Measurements from ENCODE around the gene ZNF600. TPM values are rescaled to one million over a fixed set of nuclear protein-coding genes. Genes with fewer than 3 reads are reported as not detected.
"Not testable (repeated sequence)": the region's sequence is repeated elsewhere in the genome, so short reads cannot be mapped to it uniquely, and the experiment has no call there.

The ZNF600 gene
- total RNA-seq, 1 donor from 2014 or later = 6.4 TPM

GRCh38 chr19:52720541-52720940, 66.0 kb downstream of the ZNF600 start:
- H3K27me3 ChIP-seq (ENCODE audit: insufficient read depth, low read length); H4K20me1 ChIP-seq (ENCODE audit: insufficient read depth, low read length); H3K9ac ChIP-seq (ENCODE audit: low read length); H3K4me3 ChIP-seq (ENCODE audit: insufficient read depth, low read depth, low read length); H2AFZ ChIP-seq (ENCODE audit: low read depth, low read length); DNase-seq (ENCODE audit: low read depth); H3K4me1 ChIP-seq (ENCODE audit: insufficient read depth, low read length); H3K4me2 ChIP-seq (ENCODE audit: low read length); H3K79me2 ChIP-seq (ENCODE audit: insufficient read depth, low read length); H3K27ac Mint-ChIP-seq (ENCODE audit: unreplicated experiment); H3K9me3 Mint-ChIP-seq (ENCODE audit: unreplicated experiment); H3K9me3 ChIP-seq (ENCODE audit: insufficient read depth, low read depth, low read length); FAIRE-seq; H3K36me3 ChIP-seq (ENCODE audit: insufficient read depth, low read length); H3K27ac ChIP-seq (ENCODE audit: low read depth, low read length); H3K27me3 Mint-ChIP-seq (ENCODE audit: low read depth, unreplicated experiment); H3K4me3 Mint-ChIP-seq (ENCODE audit: unreplicated experiment): not testable (repeated sequence)
- peaks cover 21% of the 10 kb centered on the region for H3K4me1 Mint-ChIP-seq (ENCODE audit: low read depth, unreplicated experiment)
- H3K36me3 Mint-ChIP-seq (ENCODE audit: low read depth, unreplicated experiment) = peaks cover 34% of the 10 kb centered on the region

DNA sequence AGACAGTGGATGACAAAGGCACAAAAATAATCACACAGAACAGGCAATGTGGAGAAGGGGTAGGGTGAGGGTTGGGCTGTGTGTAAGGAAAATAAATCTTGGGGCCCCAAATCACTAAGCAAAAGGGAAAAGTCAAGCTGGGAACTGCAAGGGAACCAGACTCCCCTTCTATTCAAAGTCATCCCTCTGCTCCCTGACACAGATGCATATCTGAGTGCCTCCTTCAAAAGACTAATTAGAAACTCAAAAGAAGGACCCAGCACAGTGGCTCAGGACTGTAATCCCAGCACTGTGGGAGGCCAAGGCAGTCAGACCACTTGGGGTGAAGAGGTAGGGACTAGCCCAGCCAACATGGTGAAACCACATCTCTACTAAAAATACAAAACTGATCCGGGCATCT, 70.1 kb downstream of the ZNF600 start:
- H3K27ac ChIP-seq (ENCODE audit: low read depth, low read length) = no peak overlapping the region

DNA sequence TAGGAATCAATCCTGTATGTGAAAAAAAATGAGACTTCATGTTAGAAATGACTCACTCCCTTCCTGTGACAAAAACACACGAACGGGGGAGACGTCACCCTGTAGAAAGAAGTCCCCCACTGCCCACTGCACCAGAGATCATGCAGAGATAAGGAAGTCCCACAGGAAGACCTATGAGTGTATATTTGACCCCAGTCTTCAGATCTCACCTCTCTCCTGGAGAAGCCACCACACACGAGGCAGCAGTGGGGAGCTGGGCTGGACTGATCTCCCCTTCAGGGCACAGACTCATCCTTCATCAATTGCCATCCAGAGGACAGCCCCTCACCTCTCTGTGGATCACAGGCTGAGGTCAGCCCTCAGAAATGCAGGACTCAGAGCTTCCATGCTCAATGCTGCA, 70.7 kb downstream of the ZNF600 start:
- not testable (repeated sequence) for H3K27ac ChIP-seq (ENCODE audit: low read depth, low read length); H3K4me1 ChIP-seq (ENCODE audit: insufficient read depth, low read length); H3K9ac ChIP-seq (ENCODE audit: low read length); FAIRE-seq; H3K27me3 Mint-ChIP-seq (ENCODE audit: low read depth, unreplicated experiment); H3K36me3 ChIP-seq (ENCODE audit: insufficient read depth, low read length); H3K4me3 ChIP-seq (ENCODE audit: insufficient read depth, low read depth, low read length); H3K9me3 ChIP-seq (ENCODE audit: insufficient read depth, low read depth, low read length); H3K79me2 ChIP-seq (ENCODE audit: insufficient read depth, low read length); H4K20me1 ChIP-seq (ENCODE audit: insufficient read depth, low read length); H3K4me3 Mint-ChIP-seq (ENCODE audit: unreplicated experiment); H2AFZ ChIP-seq (ENCODE audit: low read depth, low read length); H3K27me3 ChIP-seq (ENCODE audit: insufficient read depth, low read length)
- peak overlapping the region; percentile 8 for H3K4me2 ChIP-seq (ENCODE audit: low read length)
- peak; percentile 10 for DNase-seq (ENCODE audit: low read depth)
- H3K36me3 Mint-ChIP-seq (ENCODE audit: low read depth, unreplicated experiment) = peaks cover 54% of the 10 kb centered on the region
- H3K27ac Mint-ChIP-seq (ENCODE audit: unreplicated experiment) = peak overlapping the region; percentile 50
- peaks cover 22% of the 10 kb centered on the region for H3K9me3 Mint-ChIP-seq (ENCODE audit: unreplicated experiment)
- peaks cover 15% of the 10 kb centered on the region for H3K4me1 Mint-ChIP-seq (ENCODE audit: low read depth, unreplicated experiment)

More for the DNA sequence above, 70.1 kb downstream of the ZNF600 start:
- peaks cover 16% of the 10 kb centered on the region for H3K9me3 Mint-ChIP-seq (ENCODE audit: unreplicated experiment)
- no peak for TF ChIP-seq EZH2 (IDR thresholded peaks at IDR 0.05; ENCODE audit: insufficient read depth, low read length)
- TF ChIP-seq, protein P1, sequence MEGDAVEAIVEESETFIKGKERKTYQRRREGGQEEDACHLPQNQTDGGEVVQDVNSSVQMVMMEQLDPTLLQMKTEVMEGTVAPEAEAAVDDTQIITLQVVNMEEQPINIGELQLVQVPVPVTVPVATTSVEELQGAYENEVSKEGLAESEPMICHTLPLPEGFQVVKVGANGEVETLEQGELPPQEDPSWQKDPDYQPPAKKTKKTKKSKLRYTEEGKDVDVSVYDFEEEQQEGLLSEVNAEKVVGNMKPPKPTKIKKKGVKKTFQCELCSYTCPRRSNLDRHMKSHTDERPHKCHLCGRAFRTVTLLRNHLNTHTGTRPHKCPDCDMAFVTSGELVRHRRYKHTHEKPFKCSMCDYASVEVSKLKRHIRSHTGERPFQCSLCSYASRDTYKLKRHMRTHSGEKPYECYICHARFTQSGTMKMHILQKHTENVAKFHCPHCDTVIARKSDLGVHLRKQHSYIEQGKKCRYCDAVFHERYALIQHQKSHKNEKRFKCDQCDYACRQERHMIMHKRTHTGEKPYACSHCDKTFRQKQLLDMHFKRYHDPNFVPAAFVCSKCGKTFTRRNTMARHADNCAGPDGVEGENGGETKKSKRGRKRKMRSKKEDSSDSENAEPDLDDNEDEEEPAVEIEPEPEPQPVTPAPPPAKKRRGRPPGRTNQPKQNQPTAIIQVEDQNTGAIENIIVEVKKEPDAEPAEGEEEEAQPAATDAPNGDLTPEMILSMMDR (IDR thresholded peaks at IDR 0.05; ENCODE audit: insufficient read depth, low read depth, low read length) = no peak
- no peak for DNase-seq (ENCODE audit: low read depth)
- peaks cover 53% of the 10 kb centered on the region for H3K36me3 Mint-ChIP-seq (ENCODE audit: low read depth, unreplicated experiment)
- H3K4me3 ChIP-seq (ENCODE audit: insufficient read depth, low read depth, low read length) = no peak overlapping the region
- no peak for FAIRE-seq
- H3K9ac ChIP-seq (ENCODE audit: low read length) = no peak overlapping the region
- no peaks in the 10 kb centered on the region for H3K4me1 ChIP-seq (ENCODE audit: insufficient read depth, low read length)
- no peak overlapping the region for H3K4me2 ChIP-seq (ENCODE audit: low read length)
- H3K27ac Mint-ChIP-seq (ENCODE audit: unreplicated experiment) = no peak overlapping the region
- H2AFZ ChIP-seq (ENCODE audit: low read depth, low read length) = no peak overlapping the region
- H4K20me1 ChIP-seq (ENCODE audit: insufficient read depth, low read length) = no peaks in the 10 kb centered on the region
- H3K9me3 ChIP-seq (ENCODE audit: insufficient read depth, low read depth, low read length) = no peaks in the 10 kb centered on the region
- H3K4me1 Mint-ChIP-seq (ENCODE audit: low read depth, unreplicated experiment) = peaks cover 15% of the 10 kb centered on the region
- peaks cover 4% of the 10 kb centered on the region for H3K36me3 ChIP-seq (ENCODE audit: insufficient read depth, low read length)
- no peaks in the 10 kb centered on the region for H3K79me2 ChIP-seq (ENCODE audit: insufficient read depth, low read length)
- H3K27me3 ChIP-seq (ENCODE audit: insufficient read depth, low read length) = no peaks in the 10 kb centered on the region
- H3K27me3 Mint-ChIP-seq (ENCODE audit: low read depth, unreplicated experiment) = no peaks in the 10 kb centered on the region
- H3K4me3 Mint-ChIP-seq (ENCODE audit: unreplicated experiment) = no peak overlapping the region

GRCh38 chr19:52715330-52715729, 71.3 kb downstream of the ZNF600 start:
- H3K9me3 ChIP-seq (ENCODE audit: insufficient read depth, low read depth, low read length); H3K36me3 ChIP-seq (ENCODE audit: insufficient read depth, low read length); H2AFZ ChIP-seq (ENCODE audit: low read depth, low read length); H3K79me2 ChIP-seq (ENCODE audit: insufficient read depth, low read length); H3K27ac Mint-ChIP-seq (ENCODE audit: unreplicated experiment); H3K27me3 Mint-ChIP-seq (ENCODE audit: low read depth, unreplicated experiment); H4K20me1 ChIP-seq (ENCODE audit: insufficient read depth, low read length); DNase-seq (ENCODE audit: low read depth); FAIRE-seq; H3K4me3 Mint-ChIP-seq (ENCODE audit: unreplicated experiment); H3K4me1 ChIP-seq (ENCODE audit: insufficient read depth, low read length); H3K27ac ChIP-seq (ENCODE audit: low read depth, low read length); H3K27me3 ChIP-seq (ENCODE audit: insufficient read depth, low read length); H3K9ac ChIP-seq (ENCODE audit: low read length); H3K4me3 ChIP-seq (ENCODE audit: insufficient read depth, low read depth, low read length): not testable (repeated sequence)
- Mint-ChIP-seq H3K9me3 (ENCODE audit: unreplicated experiment) (peaks cover 25% of the 10 kb centered on the region), H3K36me3 (ENCODE audit: low read depth, unreplicated experiment) (peaks cover 55% of the 10 kb centered on the region), H3K4me1 (ENCODE audit: low read depth, unreplicated experiment) (peaks cover 15% of the 10 kb centered on the region)
- peak overlapping the region; percentile 8 for H3K4me2 ChIP-seq (ENCODE audit: low read length)

Other genes with a start within 250 kb of the ZNF600 start
- gene ZNF701, start 216.5 kb downstream of the ZNF600 start, total RNA-seq = 10.9 and 15.6 TPM in 2 replicates
- 27.6 and 35.4 TPM in 2 replicates for gene ZNF83, start 148.4 kb downstream of the ZNF600 start, total RNA-seq
- 18.8 and 21.1 TPM in 2 replicates for gene ZNF611, start 51.7 kb downstream of the ZNF600 start, total RNA-seq
- 15.6 and 19.6 TPM in 2 replicates for gene ZNF28, start 34.8 kb upstream of the ZNF600 start, total RNA-seq
- gene ZNF468, start 70.8 kb upstream of the ZNF600 start, total RNA-seq = 18.6 and 20.0 TPM in 2 replicates
- gene ZNF320, start 110.8 kb upstream of the ZNF600 start, total RNA-seq = 28.0 and 31.6 TPM in 2 replicates
- gene ZNF888, start 136.6 kb upstream of the ZNF600 start, total RNA-seq = 7.7 and 7.9 TPM in 2 replicates
- gene ZNF816, start 176.1 kb upstream of the ZNF600 start, total RNA-seq = 10.3 and 12.2 TPM in 2 replicates
- gene ERVV-1, start 227.1 kb upstream of the ZNF600 start, total RNA-seq = not detected in 2 replicates

Data from astrocyte (in vitro differentiated cells and primary cell).